GM12891 (cell line): ENCODE data around the gene APOB.

Experiments
- POLR2A ChIP-seq: IDR thresholded peaks from 2 replicates; pipeline ENCODE4 v1.6.1; 2011; ENCODE audit warnings: low read depth, low read length, control low read depth
- POLR2AphosphoS5 ChIP-seq: IDR thresholded peaks from 2 replicates; pipeline ENCODE4 v1.6.1; 2011; ENCODE audit warnings: low read depth, low read length, control low read depth
- TAF1 ChIP-seq: IDR thresholded peaks from 2 replicates; pipeline ENCODE4 v1.6.1; 2011; ENCODE audit warnings: low read depth, low read length, control low read depth

DNA sequence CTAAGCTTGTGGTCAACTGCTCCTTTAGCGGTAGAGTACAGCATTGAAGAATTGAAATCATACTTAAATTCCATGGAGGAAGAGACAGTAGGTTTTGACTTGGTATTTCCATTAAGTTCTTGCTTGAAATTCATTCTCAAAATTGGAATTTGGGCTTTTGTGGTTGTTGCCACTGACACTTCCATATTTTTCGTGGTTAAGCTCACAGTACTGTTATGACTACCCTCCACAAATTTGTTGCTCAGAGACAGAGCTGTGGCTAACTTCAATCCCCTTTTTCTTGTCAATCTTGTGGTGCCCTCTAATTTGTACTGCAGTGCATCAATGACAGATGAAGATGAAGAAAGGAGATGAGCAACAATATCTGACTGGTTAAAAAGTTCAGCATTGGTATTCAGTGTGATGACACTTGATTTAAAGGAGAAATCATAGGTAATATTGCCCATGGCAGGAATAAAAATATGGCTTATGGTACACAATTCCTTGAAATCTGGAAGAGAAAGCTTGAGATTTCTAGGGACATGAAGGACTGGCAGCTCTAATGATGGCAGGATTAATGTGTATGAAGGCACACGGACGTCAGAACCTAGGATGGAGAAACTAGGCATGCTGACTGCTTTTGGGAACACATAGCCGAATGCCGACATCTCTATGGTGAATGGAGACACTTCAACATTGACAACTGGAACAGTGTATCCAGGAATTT, 37.3 kb downstream of the APOB start:
- TF ChIP-seq POLR2AphosphoS5 (no peak), POLR2A (no peak), TAF1 (no peak)
